ENCODE results near the gene DIS3L2. TPM values are rescaled to one million over a fixed set of nuclear protein-coding genes. Genes with fewer than 3 reads are reported as not detected.
A peak's percentile ranks its signal among the peaks of the same experiment; 100 is the strongest.

The DIS3L2 gene
- total RNA-seq, 2 donors from 2014 or later = 39.5 to 42.4 TPM

GRCh38 chr2:231932711-231932970 lies 28.9 kb upstream of the DIS3L2 start:
- no peaks in the 10 kb centered on the region for H3K9me3 ChIP-seq (ENCODE audit: control insufficient read depth, low read length)
- no peak for DNase-seq
- H3K27ac Mint-ChIP-seq = no peak overlapping the region
- TF ChIP-seq, protein P1, sequence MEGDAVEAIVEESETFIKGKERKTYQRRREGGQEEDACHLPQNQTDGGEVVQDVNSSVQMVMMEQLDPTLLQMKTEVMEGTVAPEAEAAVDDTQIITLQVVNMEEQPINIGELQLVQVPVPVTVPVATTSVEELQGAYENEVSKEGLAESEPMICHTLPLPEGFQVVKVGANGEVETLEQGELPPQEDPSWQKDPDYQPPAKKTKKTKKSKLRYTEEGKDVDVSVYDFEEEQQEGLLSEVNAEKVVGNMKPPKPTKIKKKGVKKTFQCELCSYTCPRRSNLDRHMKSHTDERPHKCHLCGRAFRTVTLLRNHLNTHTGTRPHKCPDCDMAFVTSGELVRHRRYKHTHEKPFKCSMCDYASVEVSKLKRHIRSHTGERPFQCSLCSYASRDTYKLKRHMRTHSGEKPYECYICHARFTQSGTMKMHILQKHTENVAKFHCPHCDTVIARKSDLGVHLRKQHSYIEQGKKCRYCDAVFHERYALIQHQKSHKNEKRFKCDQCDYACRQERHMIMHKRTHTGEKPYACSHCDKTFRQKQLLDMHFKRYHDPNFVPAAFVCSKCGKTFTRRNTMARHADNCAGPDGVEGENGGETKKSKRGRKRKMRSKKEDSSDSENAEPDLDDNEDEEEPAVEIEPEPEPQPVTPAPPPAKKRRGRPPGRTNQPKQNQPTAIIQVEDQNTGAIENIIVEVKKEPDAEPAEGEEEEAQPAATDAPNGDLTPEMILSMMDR (conservative IDR thresholded peaks at IDR 0.05) = no peak
- H3K4me1 ChIP-seq (ENCODE audit: control insufficient read depth, insufficient read depth, low read length) = no peaks in the 10 kb centered on the region
- 92 to 93% methylated on average over 2 to 3 of the region's 3 CpGs for WGBS, 2 experiments (ENCODE audit: insufficient coverage in 1 of 2, insufficient read length in 1 of 2)
- no peaks in the 10 kb centered on the region for H3K36me3 Mint-ChIP-seq (ENCODE audit: low read depth)
- H3K4me1 Mint-ChIP-seq = no peaks in the 10 kb centered on the region
- no peak overlapping the region for H3K4me3 Mint-ChIP-seq
- no peak overlapping the region for H3K9ac ChIP-seq (ENCODE audit: extremely low read depth, low read length, poor library complexity, severe bottlenecking)
- peaks cover 42% of the 10 kb centered on the region for H3K27me3 Mint-ChIP-seq (ENCODE audit: insufficient read depth)
- no peaks in the 10 kb centered on the region for H3K36me3 ChIP-seq (ENCODE audit: control insufficient read depth, insufficient read depth, low read length)
- H3K27ac ChIP-seq (ENCODE audit: low read depth, low read length) = no peak overlapping the region
- H3K9me3 Mint-ChIP-seq = no peaks in the 10 kb centered on the region
- H3K4me3 ChIP-seq (ENCODE audit: low read length) = no peak overlapping the region
- H3K27me3 ChIP-seq (ENCODE audit: control insufficient read depth, insufficient read depth, low read length, poor library complexity, severe bottlenecking) = peaks cover 28% of the 10 kb centered on the region

DNA sequence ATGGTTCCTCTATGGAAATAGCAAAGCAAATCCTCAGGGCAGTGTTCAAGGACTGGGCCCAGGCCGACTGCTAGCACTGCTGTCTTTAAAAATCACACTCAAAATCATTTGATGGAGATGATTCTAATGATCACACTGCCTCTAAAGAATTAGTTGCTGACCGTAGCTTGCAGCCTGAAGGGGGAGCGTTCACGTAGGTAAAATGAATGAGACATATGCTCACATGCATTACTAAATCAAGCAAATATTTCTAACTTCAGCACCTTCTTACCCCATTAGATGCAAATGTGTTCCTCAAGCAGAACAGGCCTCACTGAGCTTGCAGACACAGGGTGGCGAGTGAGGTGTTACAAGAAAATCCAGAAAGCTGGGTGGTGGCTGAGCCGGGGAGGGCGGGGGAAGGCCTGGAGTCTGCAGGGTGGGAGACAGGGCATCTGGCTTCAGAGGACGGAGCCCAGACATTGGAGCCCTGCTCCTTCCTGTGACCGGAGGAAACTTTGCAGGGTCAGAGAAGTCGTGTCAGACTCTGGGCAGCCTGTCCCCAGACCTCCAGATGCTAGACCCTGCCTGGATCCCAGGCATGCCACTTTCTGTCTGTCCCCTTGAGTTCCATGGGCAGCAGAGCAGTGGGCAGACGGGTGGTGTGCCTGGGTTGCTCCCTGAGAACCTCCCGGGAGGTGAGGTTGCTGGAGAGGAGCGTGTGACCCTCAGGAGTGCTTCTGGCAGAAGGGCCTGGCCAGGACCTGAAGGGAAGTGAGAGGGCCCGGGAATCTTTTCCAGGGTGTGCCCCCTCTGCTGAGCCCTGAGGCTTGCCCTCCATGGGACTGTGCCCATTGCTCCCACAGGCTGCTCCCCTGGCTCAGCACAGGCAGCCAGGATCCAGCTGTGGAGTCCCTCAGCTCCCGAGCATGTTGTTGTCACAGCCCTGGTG lies 28.3 kb upstream of the DIS3L2 start:
- H3K9me3 Mint-ChIP-seq = no peaks in the 10 kb centered on the region
- WGBS, 2 experiments (ENCODE audit: insufficient coverage in 1 of 2, insufficient read length in 1 of 2) = 87 to 90% methylated on average over 10 to 15 of the region's 15 CpGs
- H3K36me3 Mint-ChIP-seq (ENCODE audit: low read depth) = no peaks in the 10 kb centered on the region
- H3K4me1 ChIP-seq (ENCODE audit: control insufficient read depth, insufficient read depth, low read length) = no peaks in the 10 kb centered on the region
- H3K36me3 ChIP-seq (ENCODE audit: control insufficient read depth, insufficient read depth, low read length) = no peaks in the 10 kb centered on the region
- peaks cover 36% of the 10 kb centered on the region for H3K27me3 Mint-ChIP-seq (ENCODE audit: insufficient read depth)
- no peak overlapping the region for H3K9ac ChIP-seq (ENCODE audit: extremely low read depth, low read length, poor library complexity, severe bottlenecking)
- peaks cover 22% of the 10 kb centered on the region for H3K27me3 ChIP-seq (ENCODE audit: control insufficient read depth, insufficient read depth, low read length, poor library complexity, severe bottlenecking)
- H3K27ac Mint-ChIP-seq = no peak overlapping the region
- no peaks in the 10 kb centered on the region for H3K9me3 ChIP-seq (ENCODE audit: control insufficient read depth, low read length)
- no peak overlapping the region for H3K4me3 ChIP-seq (ENCODE audit: low read length)
- no peak overlapping the region for H3K4me3 Mint-ChIP-seq
- no peak overlapping the region for H3K27ac ChIP-seq (ENCODE audit: low read depth, low read length)
- TF ChIP-seq, protein P1 (conservative IDR thresholded peaks at IDR 0.05) = peak; percentile 25
- H3K4me1 Mint-ChIP-seq = no peaks in the 10 kb centered on the region
- DNase-seq = no peak

DNA sequence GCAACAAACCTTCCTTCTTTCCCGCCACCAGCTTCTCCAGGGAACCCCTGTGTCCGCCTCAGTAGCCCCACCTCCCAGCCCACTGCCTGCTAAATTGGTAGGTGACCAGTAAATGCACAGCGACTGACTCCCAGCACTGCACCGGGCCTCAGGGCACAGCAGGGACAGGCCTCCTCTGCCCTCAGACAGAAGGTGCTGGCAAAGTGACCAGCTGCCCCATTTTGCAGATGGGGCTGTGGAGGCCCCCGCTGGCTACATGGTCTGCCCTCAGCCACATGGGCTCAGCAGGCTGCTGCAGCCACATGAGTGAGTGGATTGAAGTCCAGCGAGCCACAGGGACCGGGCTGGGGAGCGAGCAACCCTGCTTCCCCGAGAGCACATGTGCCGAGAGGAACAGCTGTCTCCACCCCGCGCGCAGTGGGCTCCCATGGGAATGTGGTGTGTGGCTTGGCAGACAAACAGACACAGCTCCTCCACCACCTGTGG lies 27.6 kb upstream of the DIS3L2 start:
- Mint-ChIP-seq H3K4me1 (no peaks in the 10 kb centered on the region), H3K27ac (no peak overlapping the region), H3K9me3 (no peaks in the 10 kb centered on the region), H3K36me3 (ENCODE audit: low read depth) (no peaks in the 10 kb centered on the region), H3K27me3 (ENCODE audit: insufficient read depth) (peaks cover 29% of the 10 kb centered on the region), H3K4me3 (no peak overlapping the region)
- Histone ChIP-seq H3K4me1 (ENCODE audit: control insufficient read depth, insufficient read depth, low read length) (no peaks in the 10 kb centered on the region), H3K4me3 (ENCODE audit: low read length) (no peak overlapping the region), H3K27ac (ENCODE audit: low read depth, low read length) (no peak overlapping the region), H3K36me3 (ENCODE audit: control insufficient read depth, insufficient read depth, low read length) (no peaks in the 10 kb centered on the region), H3K9ac (ENCODE audit: extremely low read depth, low read length, poor library complexity, severe bottlenecking) (no peak overlapping the region), H3K27me3 (ENCODE audit: control insufficient read depth, insufficient read depth, low read length, poor library complexity, severe bottlenecking) (peaks cover 15% of the 10 kb centered on the region), H3K9me3 (ENCODE audit: control insufficient read depth, low read length) (no peaks in the 10 kb centered on the region)
- 90 to 96% methylated on average over 2 to 13 of the region's 13 CpGs for WGBS, 2 experiments (ENCODE audit: insufficient coverage in 1 of 2, insufficient read length in 1 of 2)
- TF ChIP-seq, protein P1 (conservative IDR thresholded peaks at IDR 0.05) = no peak
- DNase-seq = no peak

All from endodermal cell (in vitro differentiated cells).